ENCODE results near the gene TRMT112.

The TRMT112 gene

GRCh38 chr11:64348383-64349024, 31.1 kb upstream of the TRMT112 start:
- TF ChIP-seq TEAD4 (IDR thresholded peaks at IDR 0.05): no peak
- TF ChIP-seq EGR1 (IDR thresholded peaks at IDR 0.05): no peak
- no peak for TF ChIP-seq CEBPB (IDR thresholded peaks at IDR 0.05)
- TF ChIP-seq USF1 (IDR thresholded peaks at IDR 0.05): no peak
- no peak for TF ChIP-seq TAF1 (IDR thresholded peaks at IDR 0.05; ENCODE audit: low read depth)
- TF ChIP-seq YY1 (IDR thresholded peaks at IDR 0.05; ENCODE audit: low read depth): no peak
- TF ChIP-seq TCF12 (IDR thresholded peaks at IDR 0.05; ENCODE audit: low read depth): no peak
- no peak for TF ChIP-seq REST (IDR thresholded peaks at IDR 0.05; ENCODE audit: low read depth)
- TF ChIP-seq CREB1 (IDR thresholded peaks at IDR 0.05; ENCODE audit: low read depth): no peak
- no peak for TF ChIP-seq NFIC (IDR thresholded peaks at IDR 0.05)
- no peak for TF ChIP-seq RAD21 (IDR thresholded peaks at IDR 0.05; ENCODE audit: low read depth)
- no peak for TF ChIP-seq EP300 (IDR thresholded peaks at IDR 0.05; ENCODE audit: borderline replicate concordance)
- no peak for TF ChIP-seq ZBTB7A (IDR thresholded peaks at IDR 0.05; ENCODE audit: low read depth)
- no peak for TF ChIP-seq MAX (IDR thresholded peaks at IDR 0.05)
- no peak for TF ChIP-seq FOXM1 (IDR thresholded peaks at IDR 0.05; ENCODE audit: borderline replicate concordance, low read depth)

GRCh38 chr11:64347193-64347867, 30.0 kb upstream of the TRMT112 start:
- TF ChIP-seq TEAD4 (IDR thresholded peaks at IDR 0.05) (no peak), USF1 (IDR thresholded peaks at IDR 0.05) (no peak), EP300 (IDR thresholded peaks at IDR 0.05; ENCODE audit: borderline replicate concordance) (no peak), NFIC (IDR thresholded peaks at IDR 0.05) (no peak), TCF12 (IDR thresholded peaks at IDR 0.05; ENCODE audit: low read depth) (no peak), MAX (IDR thresholded peaks at IDR 0.05) (no peak), REST (IDR thresholded peaks at IDR 0.05; ENCODE audit: low read depth) (no peak), FOXM1 (IDR thresholded peaks at IDR 0.05; ENCODE audit: borderline replicate concordance, low read depth) (no peak), ZBTB7A (IDR thresholded peaks at IDR 0.05; ENCODE audit: low read depth) (no peak), TAF1 (IDR thresholded peaks at IDR 0.05; ENCODE audit: low read depth) (no peak), EGR1 (IDR thresholded peaks at IDR 0.05) (no peak), CREB1 (IDR thresholded peaks at IDR 0.05; ENCODE audit: low read depth) (no peak), CEBPB (IDR thresholded peaks at IDR 0.05) (no peak), YY1 (IDR thresholded peaks at IDR 0.05; ENCODE audit: low read depth) (no peak), RAD21 (IDR thresholded peaks at IDR 0.05; ENCODE audit: low read depth) (no peak)

GRCh38 chr11:64344787-64345186, 27.4 kb upstream of the TRMT112 start:
- TF ChIP-seq REST (IDR thresholded peaks at IDR 0.05; ENCODE audit: low read depth): no peak
- no peak for TF ChIP-seq YY1 (IDR thresholded peaks at IDR 0.05; ENCODE audit: low read depth)
- no peak for TF ChIP-seq MAX (IDR thresholded peaks at IDR 0.05)
- TF ChIP-seq RAD21 (IDR thresholded peaks at IDR 0.05; ENCODE audit: low read depth): no peak
- TF ChIP-seq TEAD4 (IDR thresholded peaks at IDR 0.05): no peak
- no peak for TF ChIP-seq ZBTB7A (IDR thresholded peaks at IDR 0.05; ENCODE audit: low read depth)
- no peak for TF ChIP-seq CREB1 (IDR thresholded peaks at IDR 0.05; ENCODE audit: low read depth)
- no peak for TF ChIP-seq TAF1 (IDR thresholded peaks at IDR 0.05; ENCODE audit: low read depth)
- TF ChIP-seq EGR1 (IDR thresholded peaks at IDR 0.05): no peak
- TF ChIP-seq TCF12 (IDR thresholded peaks at IDR 0.05; ENCODE audit: low read depth): no peak
- TF ChIP-seq CEBPB (IDR thresholded peaks at IDR 0.05): no peak
- TF ChIP-seq NFIC (IDR thresholded peaks at IDR 0.05): no peak
- no peak for TF ChIP-seq FOXM1 (IDR thresholded peaks at IDR 0.05; ENCODE audit: borderline replicate concordance, low read depth)
- no peak for TF ChIP-seq EP300 (IDR thresholded peaks at IDR 0.05; ENCODE audit: borderline replicate concordance)
- TF ChIP-seq USF1 (IDR thresholded peaks at IDR 0.05): no peak

All from Ishikawa (cell line).